K562 (cell line): ENCODE results near the gene NR1H3. TPM values are rescaled to one million over a fixed set of nuclear protein-coding genes. Genes with fewer than 3 reads are reported as not detected.

Experiments
- CLOCK ChIP-seq: fragments of 250-450 bp; sonication (Bioruptor Pico); IDR thresholded peaks from 2 replicates; pipeline ENCODE4 v1.4.0; 2020; ENCODE audit warnings: mild to moderate bottlenecking, moderate library complexity, borderline replicate concordance
- DDX20 ChIP-seq: fragments of 450-650 bp; IDR thresholded peaks from 2 replicates; pipeline ENCODE4 v1.6.1; 2016; ENCODE audit warnings: missing genetic modification characterization, low read depth, mild to moderate bottlenecking, missing compliant biosample characterization, moderate library complexity
- DIDO1 ChIP-seq: fragments of 450-650 bp; IDR thresholded peaks from 2 replicates; pipeline ENCODE4 v1.6.1; 2016; ENCODE audit warnings: low read depth, missing biosample characterization, missing genetic modification characterization
- DNMT1 ChIP-seq: fragments of 450-650 bp; IDR thresholded peaks from 2 replicates; pipeline ENCODE4 v1.6.1; 2016; ENCODE audit warnings: antibody characterized with exemption, mild to moderate bottlenecking
- GTF2B ChIP-seq: IDR thresholded peaks from 2 replicates; pipeline ENCODE4 v1.6.1; 2011; ENCODE audit not compliant: insufficient read length; ENCODE audit errors: extremely low read depth
- HEY1 ChIP-seq: fragments of 250-450 bp; sonication (Bioruptor Pico); IDR thresholded peaks from 2 replicates; pipeline ENCODE4 v1.5.0; 2020; ENCODE audit warnings: mild to moderate bottlenecking, moderate library complexity, borderline replicate concordance
- HMG20B ChIP-seq: fragments of 250-450 bp; sonication (Bioruptor Pico); IDR thresholded peaks from 2 replicates; pipeline ENCODE4 v1.5.0; 2021; ENCODE audit warnings: mild to moderate bottlenecking
- ILK ChIP-seq: fragments of 450-650 bp; IDR thresholded peaks from 2 replicates; pipeline ENCODE4 v1.6.1; 2016; ENCODE audit warnings: missing genetic modification characterization, low read depth, mild to moderate bottlenecking, missing compliant biosample characterization, moderate library complexity, borderline replicate concordance
- JUND ChIP-seq, 2 experiments: IDR thresholded peaks; 2 replicates in 1 of 2; 3 replicates in 1 of 2; pipeline ENCODE4 v1.6.1; 2011; ENCODE audit warnings: borderline replicate concordance in 2 of 2, low read depth in 2 of 2, low read length in 2 of 2, improper control_type of control experiment in 1 of 2, missing biosample characterization in 1 of 2, missing genetic modification characterization in 1 of 2, missing genetic modification reagents in 1 of 2
- MIER1 ChIP-seq: fragments of 450-650 bp; IDR thresholded peaks from 2 replicates; pipeline ENCODE4 v1.6.1; 2016; ENCODE audit warnings: antibody characterized with exemption, mild to moderate bottlenecking, low read depth
- RNF219 ChIP-seq: fragments of 250-450 bp; sonication (Bioruptor Pico); IDR thresholded peaks from 2 replicates; pipeline ENCODE4 v1.5.0; 2022; ENCODE audit warnings: mild to moderate bottlenecking
- SIRT6 ChIP-seq: IDR thresholded peaks from one replicate; pipeline ENCODE4 v1.6.1; 2012; ENCODE audit warnings: low read depth, mild to moderate bottlenecking, control low read depth, inconsistent platforms, low read length, moderate library complexity
- SP2 ChIP-seq: IDR thresholded peaks from 2 replicates; pipeline ENCODE4 v1.6.1; 2011; ENCODE audit warnings: mild to moderate bottlenecking, low read depth, low read length, moderate library complexity; ENCODE audit not compliant: poor library complexity, severe bottlenecking; ENCODE audit errors: extremely low read depth
- SRSF7 ChIP-seq: fragments of 200-400 bp; formaldehyde crosslinking; optimal IDR thresholded peaks from 2 replicates; pipeline ENCODE3; 2017; ENCODE audit warnings: mild to moderate bottlenecking, low read depth, low read length
- TAF7 ChIP-seq: fragments of 450-650 bp; IDR thresholded peaks from 2 replicates; pipeline ENCODE4 v1.6.1; 2016; ENCODE audit warnings: missing genetic modification characterization, missing compliant biosample characterization
- ZBTB49 ChIP-seq: sonication (generic); formaldehyde crosslinking; IDR thresholded peaks from 2 replicates; pipeline ENCODE4 v1.8.0; 2022; ENCODE audit warnings: missing genetic modification reagents, mild to moderate bottlenecking, borderline replicate concordance
- ZKSCAN3 ChIP-seq: fragments of 250-450 bp; sonication (Bioruptor Pico); IDR thresholded peaks from 2 replicates; pipeline ENCODE4 v1.4.0; 2020
- ZNF347 ChIP-seq: fragments of 450-650 bp; formaldehyde crosslinking; IDR thresholded peaks from 2 replicates; pipeline ENCODE4 v1.4.0; 2020; ENCODE audit warnings: low read depth, mild to moderate bottlenecking, moderate library complexity
- ZSCAN29 ChIP-seq: fragments of 450-650 bp; IDR thresholded peaks from 2 replicates; pipeline ENCODE4 v1.6.1; 2017
- polyA plus RNA-seq, 8 experiments: library from polyadenylated mRNA; depleted of rRNA in 4 of 8; stranded (reverse) in 5 of 8; unstranded in 3 of 8; fragments of >200 nt; fragmentation: Nextera tagmentation in 2 of 8; fragmentation: Illumina TruSeq in 1 of 8; extraction: Ambion mirVana in 2 of 8; extraction: Trizol in 1 of 8; gene quantifications; 2 replicates each; pipeline versions ENCODE4 v1.2.1 to v1.2.3, GENCODE V29; 2011 to 2014; ENCODE audit warnings: inconsistent platforms in 1 of 8, missing spikeins in 1 of 8
- total RNA-seq, 7 experiments: library from RNA; depleted of rRNA in 6 of 7; stranded (reverse); fragments of >200 nt in 6 of 7; fragmentation: Illumina TruSeq in 2 of 7; extraction: Trizol in 2 of 7; gene quantifications; 2 replicates each; pipeline versions ENCODE4 v1.2.1 to v1.2.3, GENCODE V29; 2011 to 2021; ENCODE audit warnings: low replicate concordance in 1 of 7

The NR1H3 gene
- total and polyA plus RNA-seq, 9 of the 15 experiments (the other 6 are each of a cell fraction or from before 2014, with no cell fraction given), result 8.2 to 26.0 (median 11.9) TPM

GRCh38 chr11:47248664-47249377 is 9.0 kb upstream of the NR1H3 start, which contains the start of gene ACP2 (continued):
- no peak for TF ChIP-seq CLOCK (CRISPR knock-in tag)
- TF ChIP-seq ZNF347 (CRISPR knock-in tag), result no peak
- peak; percentile 99 for TF ChIP-seq DIDO1
- TF ChIP-seq HMG20B, result no peak; the same call in 1 of the 2 replicates
- TF ChIP-seq SRSF7, result no peak
- TF ChIP-seq GTF2B, result peak; percentile 79
- TF ChIP-seq DDX20 (tag), result no peak
- no peak for TF ChIP-seq ZKSCAN3 (CRISPR knock-in tag)
- 0 out of 2 replicates have a peak, but pooled peaks have one; percentile 53 for TF ChIP-seq MIER1
- peak; percentile 47; the same call in 1 of the 2 replicates for TF ChIP-seq DNMT1
- TF ChIP-seq HEY1 (CRISPR knock-in tag), result 0 out of 2 replicates have a peak, but pooled peaks have one; percentile 73
- TF ChIP-seq SP2, result no peak
- peak; percentile 60 for TF ChIP-seq JUND (IDR thresholded peaks at IDR 0.05; ENCODE audit: borderline replicate concordance, low read depth, low read length)
- TF ChIP-seq JUND (tag; IDR thresholded peaks at IDR 0.05; ENCODE audit: borderline replicate concordance, low read depth, low read length), result peak; percentile 46; the same call in 2 of the 3 replicates
- TF ChIP-seq RNF219 (CRISPR knock-in tag), result no peak
- TF ChIP-seq TAF7 (tag), result peak; percentile 97
- no peak for TF ChIP-seq ILK (tag)
- TF ChIP-seq ZBTB49 (CRISPR knock-in tag), result no peak
- peak; percentile 56; the same call in 1 of the 2 replicates for TF ChIP-seq ZSCAN29
- TF ChIP-seq SIRT6, result no peak
